Skeletal muscle cell (primary cell): ENCODE measurements around the gene MND1.

Experiments
- DNase-seq: peaks from one replicate; pipeline ENCODE4 v3.0.0-alpha.2; 2010; ENCODE audit warnings: low read depth
- H3K4me3 ChIP-seq: 2 replicates; pipeline ENCODE4 v1.5.1; 2011; ENCODE audit warnings: low read depth, mild to moderate bottlenecking, control low read depth, low read length, moderate library complexity

Gene MND1

DNA sequence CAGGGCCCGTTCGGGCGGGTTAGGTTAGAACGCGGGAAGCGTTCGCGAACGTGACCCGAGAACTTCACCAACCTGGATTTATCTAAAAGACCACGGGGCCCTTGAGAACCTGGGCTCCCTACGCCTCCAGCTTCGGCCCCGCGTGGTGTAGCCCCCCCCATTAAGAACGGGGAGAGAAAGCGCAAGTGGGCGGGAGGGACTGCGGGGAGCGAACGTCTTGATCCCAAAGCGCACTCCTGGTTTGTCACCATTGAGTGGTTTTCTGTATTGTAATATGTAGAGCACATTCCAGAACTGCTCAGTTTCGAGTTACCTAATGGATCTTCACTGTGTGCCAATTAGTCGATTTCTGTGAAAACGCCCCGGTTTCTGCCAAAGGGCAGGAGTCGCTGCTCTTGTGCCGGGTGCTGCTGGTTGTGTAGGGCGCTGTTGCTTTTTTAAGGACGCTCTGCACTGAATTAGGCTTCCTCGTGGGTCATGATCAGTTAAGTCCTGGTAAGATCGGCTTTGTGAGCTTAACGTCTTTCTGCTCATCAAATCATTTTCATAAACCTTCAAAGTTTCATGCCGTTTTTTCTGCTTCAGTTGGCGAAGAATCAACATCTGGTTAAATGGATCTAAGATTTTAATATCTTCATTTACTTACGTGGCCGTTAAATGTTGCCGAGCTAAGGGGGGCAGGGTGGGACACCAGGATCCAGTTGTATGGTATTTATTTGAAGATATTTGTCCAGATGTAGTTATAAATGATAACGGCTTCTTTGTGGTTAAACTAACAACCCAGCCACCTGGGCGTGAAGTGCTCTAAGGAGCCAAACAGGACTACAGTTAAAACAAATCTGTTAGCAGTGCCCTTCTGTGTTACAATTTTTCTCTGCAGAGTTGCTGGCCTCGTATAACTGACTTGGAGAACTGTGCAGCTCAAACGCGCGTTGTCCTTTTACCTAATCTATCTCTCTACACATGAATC is 809 bp downstream of the MND1 start:
- DNase-seq, result no peak
- H3K4me3 ChIP-seq, result peak overlapping the region; percentile 83

DNA sequence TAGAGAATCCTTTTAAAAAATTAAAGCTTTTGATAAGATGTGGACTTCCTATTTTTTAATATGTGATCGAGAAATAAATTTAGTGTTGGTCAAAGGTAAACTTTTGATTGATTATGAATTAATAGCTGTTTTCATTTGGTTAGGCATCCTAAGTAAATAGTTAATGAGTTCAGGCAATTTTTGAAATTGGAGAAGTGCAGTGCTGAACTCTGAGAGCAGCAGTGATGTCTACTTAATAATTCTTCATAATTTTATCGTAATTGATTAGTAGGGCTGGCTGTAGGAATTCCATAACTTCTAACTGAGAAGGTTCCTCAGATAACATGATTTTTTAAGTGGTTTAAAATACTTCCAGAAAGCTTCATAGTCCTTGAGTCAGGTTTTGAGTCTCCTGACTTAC is 1.5 kb downstream of the MND1 start:
- H3K4me3 ChIP-seq, result no peak overlapping the region
- DNase-seq, result no peak

DNA sequence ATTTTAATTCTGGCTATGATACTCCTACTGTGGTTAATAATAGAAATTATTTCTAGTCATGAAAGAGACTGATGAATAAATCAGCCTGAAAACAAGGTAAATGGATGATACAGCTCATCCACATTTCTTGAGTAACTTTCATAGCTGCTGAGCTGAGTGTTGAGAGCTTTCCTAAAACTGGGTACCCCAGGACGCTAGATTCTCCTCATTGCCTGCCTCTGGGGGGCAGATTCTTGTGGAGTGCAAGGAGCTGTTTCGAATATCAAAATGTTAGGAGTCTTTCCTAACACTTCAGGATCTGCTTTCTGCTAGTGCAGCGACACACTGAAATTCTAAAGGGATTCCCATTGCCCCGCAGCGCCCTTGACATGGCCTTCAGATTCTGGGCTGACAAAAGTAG is 2.1 kb downstream of the MND1 start:
- no peak for DNase-seq
- no peak overlapping the region for H3K4me3 ChIP-seq

DNA sequence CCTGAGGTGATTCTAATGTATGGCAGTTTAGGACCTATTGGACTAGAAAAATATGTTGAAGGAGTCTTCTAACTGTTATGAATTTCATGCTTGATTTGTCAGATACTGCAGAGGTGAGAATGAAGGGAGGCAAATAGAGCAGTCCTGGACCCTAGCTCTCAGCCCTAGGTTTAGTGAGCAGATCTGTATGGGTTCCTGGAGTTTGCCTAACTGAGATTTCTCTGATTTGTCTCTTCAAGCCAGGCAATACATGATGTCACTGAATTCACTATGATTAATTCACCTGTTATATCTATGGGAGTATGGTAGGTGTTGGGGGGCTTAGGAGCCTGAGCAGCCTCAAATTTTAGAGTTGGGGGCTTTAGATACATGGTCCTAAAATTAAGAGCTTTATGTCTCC is 2.6 kb downstream of the MND1 start:
- no peak overlapping the region for H3K4me3 ChIP-seq
- no peak for DNase-seq

DNA sequence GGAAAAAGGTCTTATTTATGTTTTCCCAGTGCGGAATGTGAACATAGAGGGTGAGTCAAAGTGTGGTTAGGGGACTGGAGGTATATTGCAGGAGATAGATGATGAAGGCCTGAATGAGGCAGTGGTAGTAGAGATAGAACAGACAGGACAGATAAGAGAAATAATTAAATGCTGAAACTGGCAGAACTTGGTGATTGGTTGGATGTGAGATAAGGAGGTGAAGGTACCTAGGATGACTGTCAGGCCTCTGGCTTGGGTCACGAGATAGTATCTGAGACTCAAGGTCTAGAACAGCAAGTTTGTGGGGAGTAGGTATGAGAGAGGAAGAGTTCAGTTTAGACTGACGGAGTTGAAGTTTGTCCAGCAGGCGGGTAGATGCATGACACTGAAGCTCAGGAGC is 3.5 kb downstream of the MND1 start:
- no peak overlapping the region for H3K4me3 ChIP-seq
- no peak for DNase-seq

DNA sequence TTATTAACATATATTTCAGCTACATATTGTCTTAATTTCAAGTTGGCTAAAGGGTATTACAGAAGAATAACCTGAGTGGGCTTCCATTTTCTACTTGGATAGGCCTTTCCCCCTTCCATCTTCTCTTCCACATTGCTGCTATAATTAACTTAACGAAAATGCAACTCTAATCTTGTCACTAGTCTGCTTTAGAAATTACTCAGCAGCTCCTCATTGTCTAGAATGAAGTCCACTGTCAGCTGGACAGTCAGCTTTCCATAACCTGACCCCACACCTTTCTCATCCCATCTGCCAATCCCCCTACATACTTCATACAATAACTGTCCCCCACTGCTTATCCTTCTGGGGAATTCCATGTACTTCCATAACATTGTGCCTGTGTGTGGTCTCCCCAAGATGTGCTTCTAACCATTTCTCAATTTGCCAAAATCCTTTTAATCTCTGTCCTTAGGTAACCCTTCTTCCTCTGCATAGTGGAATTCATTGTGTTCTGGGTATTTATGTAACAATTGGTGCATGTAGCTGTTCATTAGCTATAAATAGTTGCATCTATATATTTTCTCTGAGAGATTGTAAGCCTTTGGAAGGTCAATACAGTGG is 4.8 kb downstream of the MND1 start:
- DNase-seq, result no peak
- no peak overlapping the region for H3K4me3 ChIP-seq

DNA sequence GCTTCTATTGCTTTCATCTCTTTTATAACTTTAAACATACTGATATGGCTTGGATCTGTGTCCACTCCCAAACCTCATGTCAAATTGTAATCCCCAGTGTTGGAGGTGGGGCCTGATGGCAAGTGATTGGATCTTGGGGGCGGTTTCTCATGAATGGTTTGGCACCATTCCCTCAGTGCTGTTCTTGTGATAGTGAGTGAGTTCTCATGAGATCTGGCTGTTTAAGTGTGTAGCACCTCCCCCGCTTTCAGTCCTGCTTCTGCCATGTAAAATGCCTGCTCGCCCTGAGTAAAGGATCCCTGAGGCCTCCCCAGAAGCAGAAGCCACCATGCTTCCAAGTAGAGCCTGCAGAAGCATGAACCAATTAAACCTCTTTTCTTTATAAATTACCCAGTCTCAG is 17.7 kb downstream of the MND1 start:
- no peak overlapping the region for H3K4me3 ChIP-seq
- DNase-seq, result no peak

DNA sequence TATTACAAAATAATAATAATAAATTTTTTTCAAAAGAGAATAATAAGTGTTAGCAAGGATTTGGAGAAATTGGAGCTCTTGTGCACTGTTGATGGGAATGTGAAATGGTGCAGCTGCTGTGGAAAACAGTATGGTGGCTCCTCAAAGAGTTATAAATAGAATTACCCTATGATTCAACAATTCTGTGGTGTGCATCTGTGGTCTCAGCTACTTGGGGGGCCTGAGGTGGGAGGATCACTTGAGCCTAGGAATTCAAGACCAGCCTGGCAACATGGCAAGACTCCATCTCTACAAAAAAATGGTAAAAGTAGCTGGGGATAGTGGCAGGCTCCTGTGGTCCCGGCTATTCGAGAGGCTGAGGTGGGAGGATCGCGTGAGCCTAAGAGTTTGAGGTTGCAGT is 19.6 kb downstream of the MND1 start:
- DNase-seq, result no peak
- H3K4me3 ChIP-seq, result no peak overlapping the region

DNA sequence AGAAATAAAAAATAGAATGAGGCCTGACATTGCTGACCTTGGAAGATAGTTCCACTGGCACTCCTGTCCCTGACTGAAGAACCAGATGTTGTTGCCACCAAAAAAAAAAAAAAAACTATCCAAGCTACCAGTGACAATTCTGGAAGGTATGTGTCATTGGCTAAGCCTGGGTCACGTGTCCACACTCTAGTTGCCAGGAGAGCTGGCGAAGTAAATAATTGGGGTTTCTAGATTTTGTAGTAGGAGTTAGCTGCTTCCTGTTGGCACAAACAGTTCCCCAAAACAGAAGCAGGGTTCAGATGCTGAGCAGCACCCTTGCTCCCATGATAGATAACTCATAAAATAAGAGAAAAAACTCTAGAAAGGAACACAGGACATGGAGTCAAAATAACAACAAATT is 20.5 kb downstream of the MND1 start:
- no peak for DNase-seq
- no peak overlapping the region for H3K4me3 ChIP-seq

DNA sequence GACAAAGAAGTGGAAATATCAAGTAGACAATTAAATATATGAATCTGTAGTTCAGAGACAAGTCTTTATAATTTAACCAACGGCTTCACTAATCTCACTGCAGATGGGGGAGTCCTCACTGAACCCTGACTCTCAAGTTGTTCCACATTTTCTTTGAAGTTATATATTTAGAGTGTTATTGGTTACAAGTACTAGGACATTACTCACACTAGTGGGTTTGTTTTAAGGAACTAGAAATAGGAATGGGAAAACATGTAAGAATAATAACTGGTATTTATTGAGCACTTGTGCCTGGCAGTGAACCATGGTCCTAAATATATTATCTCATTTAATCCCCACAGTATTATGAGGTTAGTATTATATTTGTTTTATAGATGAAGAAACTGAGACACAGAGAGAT is 22.0 kb downstream of the MND1 start:
- H3K4me3 ChIP-seq, result no peak overlapping the region
- no peak for DNase-seq

DNA sequence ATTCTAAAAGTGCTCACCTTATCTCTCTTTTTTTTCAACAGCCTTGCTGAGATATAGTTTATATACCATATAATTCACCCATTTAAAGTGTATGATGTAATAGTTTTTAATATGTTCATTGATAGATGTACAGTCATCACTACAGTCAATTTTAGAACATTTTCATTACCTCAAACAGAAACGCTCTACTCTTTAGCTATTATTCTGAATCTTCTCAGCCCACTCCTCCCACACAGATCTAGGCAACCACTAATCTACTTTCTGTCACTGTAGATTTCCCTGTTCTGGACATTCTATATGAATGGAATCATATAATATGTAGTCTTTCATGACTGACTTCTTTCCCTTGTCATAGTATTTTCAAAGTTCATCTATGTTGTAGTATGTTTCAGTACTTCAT is 22.6 kb downstream of the MND1 start:
- H3K4me3 ChIP-seq, result no peak overlapping the region
- DNase-seq, result no peak

DNA sequence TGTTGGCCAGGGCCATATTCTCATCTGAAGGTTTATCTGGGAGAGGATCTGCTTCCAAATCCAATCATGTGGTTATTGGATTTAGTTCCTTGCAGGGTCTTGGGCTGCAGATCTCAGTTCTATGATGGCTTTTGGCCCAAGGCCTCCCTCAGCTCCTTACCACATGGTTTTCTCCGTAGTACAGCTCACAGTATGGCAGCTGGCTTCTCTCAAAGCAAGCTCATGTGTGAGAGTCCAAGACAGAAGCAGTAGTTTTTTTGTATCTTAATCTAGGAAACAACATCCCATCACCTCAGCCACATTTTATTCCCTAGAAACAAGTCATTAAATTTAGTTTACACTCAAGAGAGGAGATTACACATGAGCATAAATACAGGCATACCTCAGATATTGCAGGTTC is 24.5 kb downstream of the MND1 start:
- H3K4me3 ChIP-seq, result no peak overlapping the region
- DNase-seq, result no peak

DNA sequence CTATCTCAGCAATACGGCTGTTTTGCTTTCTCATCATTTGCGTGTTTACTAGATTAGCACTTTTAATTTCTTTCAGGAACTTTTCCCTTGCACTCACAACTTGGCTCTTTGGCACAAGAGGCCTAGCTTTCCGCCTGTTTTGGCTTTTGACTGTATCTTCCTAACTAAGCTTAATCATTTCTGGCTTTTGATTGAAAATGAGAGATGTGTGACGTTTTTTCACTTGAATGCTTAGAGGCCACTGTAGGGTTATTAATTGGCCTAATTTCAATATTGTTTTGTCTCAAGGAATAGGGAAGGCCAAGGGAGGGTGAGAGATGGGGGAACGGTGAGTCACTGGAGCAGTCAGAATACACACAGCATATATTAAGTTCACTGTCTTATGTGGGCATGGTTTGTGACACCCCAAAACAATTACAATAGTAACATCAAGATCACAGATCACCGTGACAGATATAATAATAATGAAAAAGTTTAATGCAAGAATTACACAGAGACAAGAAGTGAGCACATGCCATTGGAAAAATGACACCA is 27.3 kb downstream of the MND1 start:
- H3K4me3 ChIP-seq, result no peak overlapping the region
- no peak for DNase-seq

DNA sequence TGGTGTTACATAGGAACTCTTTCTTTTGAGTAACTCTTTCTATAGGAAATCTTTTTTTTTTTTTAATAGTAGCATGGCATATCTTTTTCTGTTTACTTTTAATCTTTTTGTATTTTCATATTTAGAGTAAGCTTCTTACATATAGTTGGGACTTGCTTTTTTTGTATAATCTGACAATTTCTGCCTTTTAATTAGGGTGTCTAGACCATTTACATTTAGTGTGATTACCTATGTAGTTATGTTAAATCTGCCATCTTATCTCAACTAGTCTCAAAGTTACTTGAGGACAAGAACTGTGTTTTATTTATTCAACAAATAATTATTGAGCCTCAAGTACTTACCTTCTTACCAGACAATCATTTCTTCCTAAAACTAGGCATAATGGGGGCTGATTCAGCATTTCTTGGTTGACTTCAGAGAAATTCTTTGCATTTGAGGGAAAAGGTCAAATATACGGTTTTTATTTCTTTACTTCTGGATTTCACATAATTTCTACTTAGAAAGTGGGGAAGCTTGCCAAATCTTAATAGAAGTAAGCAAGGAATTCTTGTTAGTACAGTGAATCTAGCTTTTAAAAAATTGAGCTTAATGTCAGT is 28.6 kb downstream of the MND1 start:
- DNase-seq, result no peak

DNA sequence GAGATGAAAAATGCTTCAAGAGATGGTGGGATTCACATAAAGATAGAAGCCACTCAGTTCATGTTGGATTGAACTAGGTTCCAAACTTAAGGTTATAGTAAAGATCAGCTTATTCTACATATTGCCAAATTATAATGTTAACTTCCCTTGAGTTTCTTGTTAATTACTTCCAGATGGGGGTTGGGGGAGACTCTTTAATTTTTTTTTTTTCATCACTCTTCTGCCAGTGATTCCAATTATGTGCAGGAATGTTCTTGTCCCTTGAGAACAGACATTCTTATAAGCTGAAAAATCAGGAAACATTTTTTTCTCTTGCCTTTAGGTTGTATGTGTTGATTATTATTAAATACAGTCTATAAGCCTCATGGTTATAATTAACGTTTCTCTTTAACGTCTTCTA is 30.0 kb downstream of the MND1 start:
- no peak for DNase-seq
- H3K4me3 ChIP-seq, result no peak overlapping the region

More for the DNA sequence above, 28.6 kb downstream of the MND1 start:
- H3K4me3 ChIP-seq, result no peak overlapping the region

DNA sequence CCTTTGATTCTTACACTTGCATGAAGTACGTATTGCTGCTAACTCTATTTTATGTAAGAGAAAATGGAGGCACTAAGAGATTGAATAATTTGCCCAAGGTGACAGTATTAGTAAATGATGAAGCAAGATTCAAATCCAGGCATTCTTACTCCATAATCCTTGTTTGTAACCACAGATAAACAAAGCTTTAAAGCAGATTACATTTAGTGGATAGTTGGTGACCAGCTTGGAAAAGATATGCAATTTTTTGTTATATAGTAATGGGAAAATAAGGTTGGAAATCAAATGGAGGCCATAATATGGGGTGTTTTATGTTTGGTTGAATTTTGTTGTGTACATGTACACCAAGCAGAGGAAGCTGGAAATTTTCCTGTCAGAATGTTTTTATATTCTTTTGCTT is 30.8 kb downstream of the MND1 start:
- H3K4me3 ChIP-seq, result no peak overlapping the region
- DNase-seq, result no peak

DNA sequence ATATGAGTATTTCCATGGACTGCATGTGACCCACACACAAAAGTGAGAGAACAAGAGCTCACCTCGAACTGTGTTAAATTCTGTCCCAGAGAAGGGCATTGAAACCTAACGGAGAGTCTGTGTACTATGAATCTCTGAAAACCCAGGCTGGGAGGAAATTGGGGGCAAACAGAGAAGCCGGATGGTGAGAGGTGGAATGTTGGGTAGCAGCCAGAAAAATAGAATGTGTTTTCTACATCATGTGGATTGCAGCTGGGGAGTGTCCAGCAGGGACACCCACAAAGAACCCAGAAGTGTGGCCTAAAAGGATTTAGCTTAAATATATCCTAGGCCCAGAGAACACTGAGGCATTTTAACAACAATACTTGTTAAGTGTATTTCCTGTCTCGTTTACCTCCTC is 38.6 kb downstream of the MND1 start:
- no peak for DNase-seq
- H3K4me3 ChIP-seq, result no peak overlapping the region

DNA sequence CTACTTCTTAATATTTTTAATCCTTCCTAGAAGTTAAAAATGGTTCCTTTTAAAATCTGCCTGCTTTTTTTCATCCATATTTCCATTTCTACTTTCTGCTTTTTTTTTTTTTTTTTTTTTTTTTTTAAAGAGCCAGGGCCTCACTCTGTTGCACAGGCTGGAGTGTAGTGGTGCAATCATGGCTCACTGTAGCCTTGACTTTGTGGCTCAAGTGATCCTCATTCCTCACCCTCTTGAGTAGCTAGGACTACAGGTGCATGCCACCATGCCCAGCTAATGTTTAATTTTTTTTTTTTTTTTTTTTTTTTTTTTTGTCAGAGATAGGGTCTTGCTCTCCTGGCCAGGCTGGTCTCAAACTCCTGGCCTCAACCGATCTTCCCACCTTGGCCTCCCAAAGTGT is 39.7 kb downstream of the MND1 start:
- DNase-seq, result no peak
- H3K4me3 ChIP-seq, result no peak overlapping the region

DNA sequence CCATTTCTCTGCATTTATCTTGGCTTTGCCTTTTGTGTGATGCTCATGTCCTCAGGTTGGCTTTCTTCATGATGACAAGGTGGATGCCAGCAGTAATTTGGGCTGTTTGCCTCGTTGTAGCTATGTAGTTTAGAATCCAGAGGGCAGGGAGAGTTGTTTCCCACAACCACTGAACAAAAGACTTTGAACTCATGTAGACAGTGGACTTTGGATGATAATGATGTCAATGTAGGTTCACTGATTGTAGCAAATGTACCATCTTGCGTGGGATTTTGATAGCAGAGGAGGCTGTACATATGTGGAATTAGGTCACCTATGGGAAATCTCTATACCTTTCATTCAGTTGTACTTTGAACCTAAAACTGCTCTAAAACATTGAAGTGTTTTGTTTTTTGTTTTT is 41.3 kb downstream of the MND1 start:
- DNase-seq, result no peak
- no peak overlapping the region for H3K4me3 ChIP-seq

DNA sequence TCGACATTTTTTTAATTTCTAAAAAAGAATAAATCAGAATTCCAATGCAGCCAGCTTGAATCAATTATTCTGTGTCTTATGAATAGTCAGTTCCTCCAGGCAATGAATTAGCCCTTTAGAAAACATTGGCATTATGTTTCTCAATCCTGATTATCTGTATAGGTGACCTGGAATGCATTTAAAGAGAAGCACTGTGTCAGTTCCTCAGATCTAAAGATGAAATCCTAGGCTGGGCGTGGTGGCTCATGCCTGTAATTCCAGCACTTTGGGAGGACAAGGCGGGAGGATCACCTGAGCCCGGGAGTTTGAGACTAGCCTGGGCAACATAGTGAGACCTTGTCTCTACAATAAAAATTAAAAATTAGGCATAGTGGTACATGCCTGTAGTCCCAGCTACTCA is 43.5 kb downstream of the MND1 start:
- DNase-seq, result no peak
- no peak overlapping the region for H3K4me3 ChIP-seq

DNA sequence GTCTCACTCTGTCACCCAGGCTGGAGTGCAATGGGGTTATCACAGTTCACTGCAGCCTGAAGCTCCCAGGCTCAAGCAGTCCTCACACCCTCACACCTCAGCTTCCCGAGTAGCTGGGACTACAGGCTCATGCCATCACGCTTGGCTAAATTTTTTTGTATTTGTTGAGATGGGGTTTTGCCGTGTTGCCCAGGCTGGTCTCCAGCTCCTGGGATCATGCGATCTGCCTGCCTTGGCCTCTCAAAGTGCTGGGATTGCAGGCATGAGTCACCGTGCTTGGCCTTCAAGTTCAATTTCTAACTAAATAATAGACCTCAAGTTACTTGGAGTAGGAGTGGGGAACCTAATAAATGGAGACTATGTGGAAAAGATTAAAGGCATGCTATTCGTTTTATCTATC is 48.9 kb downstream of the MND1 start:
- no peak overlapping the region for H3K4me3 ChIP-seq
- DNase-seq, result peak; percentile 32
